ENCODE results near the gene COL9A3. TPM values are rescaled to one million over a fixed set of nuclear protein-coding genes. Genes with fewer than 3 reads are reported as not detected.

COL9A3 gene
- 1.1 TPM for total RNA-seq
- long read RNA-seq, partial matches to known transcripts = 0 of 1 reads
- long read RNA-seq, other reads (novel, unspliced or antisense) = 0 of 1 reads

DNA sequence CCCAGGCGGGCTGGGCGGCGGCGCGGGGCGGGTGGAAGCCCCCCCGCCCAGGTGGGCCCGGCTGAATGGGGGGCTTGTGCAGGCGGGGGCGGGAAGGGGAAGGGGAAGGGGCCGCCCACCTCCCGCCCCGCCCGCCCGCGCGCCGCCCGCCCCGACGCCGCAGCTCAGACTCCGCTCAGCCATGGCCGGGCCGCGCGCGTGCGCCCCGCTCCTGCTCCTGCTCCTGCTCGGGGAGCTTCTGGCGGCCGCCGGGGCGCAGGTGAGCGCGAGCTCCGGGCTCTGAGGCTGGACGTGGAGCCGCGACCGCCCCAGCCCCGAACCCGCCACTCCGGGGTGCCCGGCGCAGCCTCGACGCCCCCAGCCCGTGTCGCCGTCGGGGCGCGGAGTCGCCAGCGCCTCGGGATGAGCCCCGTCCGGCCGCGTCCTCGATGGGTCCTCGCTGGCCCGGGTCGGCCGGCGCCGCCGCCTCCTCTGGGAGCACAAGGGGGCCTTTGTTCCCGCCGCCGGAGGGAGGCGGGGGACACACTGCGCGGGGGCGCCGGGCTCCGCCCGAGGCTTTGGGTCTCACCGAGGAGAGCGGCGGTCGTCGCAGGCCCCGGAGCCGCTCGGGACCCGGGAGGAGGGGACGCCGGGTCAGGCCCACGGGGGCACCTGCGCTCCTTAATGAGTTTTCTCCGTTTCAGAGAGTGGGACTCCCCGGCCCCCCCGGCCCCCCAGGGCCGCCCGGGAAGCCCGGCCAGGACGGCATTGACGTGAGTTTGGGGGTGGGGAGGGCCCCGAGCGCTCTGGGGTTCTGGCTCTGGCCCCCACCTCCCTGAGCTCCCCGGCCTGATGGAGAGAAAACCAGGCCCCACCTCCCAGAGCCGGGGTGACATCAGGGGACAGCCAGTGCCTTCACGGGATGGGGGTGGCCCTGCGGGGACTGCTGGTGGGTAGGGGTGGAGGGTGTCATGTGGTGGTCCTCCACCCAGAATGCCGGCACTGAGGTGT, at the start of gene COL9A3:
COL9A3 (plus strand) TSS at position 167 of the 990 bp plus-strand sequence; CDS start at position 182, 15 bp downstream.
- H3K27ac ChIP-seq = no peak within 1 kb of the TSS
- TF ChIP-seq, protein P1, sequence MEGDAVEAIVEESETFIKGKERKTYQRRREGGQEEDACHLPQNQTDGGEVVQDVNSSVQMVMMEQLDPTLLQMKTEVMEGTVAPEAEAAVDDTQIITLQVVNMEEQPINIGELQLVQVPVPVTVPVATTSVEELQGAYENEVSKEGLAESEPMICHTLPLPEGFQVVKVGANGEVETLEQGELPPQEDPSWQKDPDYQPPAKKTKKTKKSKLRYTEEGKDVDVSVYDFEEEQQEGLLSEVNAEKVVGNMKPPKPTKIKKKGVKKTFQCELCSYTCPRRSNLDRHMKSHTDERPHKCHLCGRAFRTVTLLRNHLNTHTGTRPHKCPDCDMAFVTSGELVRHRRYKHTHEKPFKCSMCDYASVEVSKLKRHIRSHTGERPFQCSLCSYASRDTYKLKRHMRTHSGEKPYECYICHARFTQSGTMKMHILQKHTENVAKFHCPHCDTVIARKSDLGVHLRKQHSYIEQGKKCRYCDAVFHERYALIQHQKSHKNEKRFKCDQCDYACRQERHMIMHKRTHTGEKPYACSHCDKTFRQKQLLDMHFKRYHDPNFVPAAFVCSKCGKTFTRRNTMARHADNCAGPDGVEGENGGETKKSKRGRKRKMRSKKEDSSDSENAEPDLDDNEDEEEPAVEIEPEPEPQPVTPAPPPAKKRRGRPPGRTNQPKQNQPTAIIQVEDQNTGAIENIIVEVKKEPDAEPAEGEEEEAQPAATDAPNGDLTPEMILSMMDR (IDR thresholded peaks at IDR 0.05) = no peak
- peaks cover 54% of the 10 kb centered on the region for H3K27me3 ChIP-seq
- intact Hi-C loops (cut with DNase I) = no loop called here
- H3K4me1 ChIP-seq = peaks cover 28% of the 10 kb centered on the region
- peak within 1 kb of the TSS; percentile 14 for H3K4me3 ChIP-seq
- DNase-seq (no peak), ATAC-seq (no peak)
- H3K36me3 ChIP-seq = peaks cover 8% of the 10 kb centered on the region
- no peaks in the 10 kb centered on the region for H3K9me3 ChIP-seq

DNA sequence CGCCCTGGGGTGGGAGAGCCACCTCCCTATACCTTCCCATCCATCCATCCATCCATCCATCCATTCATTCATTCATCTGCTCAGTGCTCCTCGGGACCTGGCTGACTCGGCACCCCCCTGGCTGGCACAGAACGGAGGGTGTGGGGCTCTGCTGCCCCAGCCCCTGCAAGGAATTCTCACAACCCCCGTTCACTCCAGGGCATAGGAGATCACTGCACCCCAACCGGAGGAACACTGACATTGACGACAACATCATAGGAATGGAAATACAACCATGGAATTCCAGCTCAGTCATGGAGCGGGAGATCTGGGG, 48.7 kb upstream of the COL9A3 start:
- no peak overlapping the region for H3K4me3 ChIP-seq
- intact Hi-C loops (cut with DNase I) = no loop called here
- H3K27me3 ChIP-seq = peaks cover 24% of the 10 kb centered on the region
- H3K36me3 ChIP-seq = no peaks in the 10 kb centered on the region
- H3K4me1 ChIP-seq = peaks cover 5% of the 10 kb centered on the region
- TF ChIP-seq, protein P1 (IDR thresholded peaks at IDR 0.05) = no peak
- DNase-seq = no peak
- H3K9me3 ChIP-seq = no peaks in the 10 kb centered on the region
- no peak overlapping the region for H3K27ac ChIP-seq
- no peak for ATAC-seq

DNA sequence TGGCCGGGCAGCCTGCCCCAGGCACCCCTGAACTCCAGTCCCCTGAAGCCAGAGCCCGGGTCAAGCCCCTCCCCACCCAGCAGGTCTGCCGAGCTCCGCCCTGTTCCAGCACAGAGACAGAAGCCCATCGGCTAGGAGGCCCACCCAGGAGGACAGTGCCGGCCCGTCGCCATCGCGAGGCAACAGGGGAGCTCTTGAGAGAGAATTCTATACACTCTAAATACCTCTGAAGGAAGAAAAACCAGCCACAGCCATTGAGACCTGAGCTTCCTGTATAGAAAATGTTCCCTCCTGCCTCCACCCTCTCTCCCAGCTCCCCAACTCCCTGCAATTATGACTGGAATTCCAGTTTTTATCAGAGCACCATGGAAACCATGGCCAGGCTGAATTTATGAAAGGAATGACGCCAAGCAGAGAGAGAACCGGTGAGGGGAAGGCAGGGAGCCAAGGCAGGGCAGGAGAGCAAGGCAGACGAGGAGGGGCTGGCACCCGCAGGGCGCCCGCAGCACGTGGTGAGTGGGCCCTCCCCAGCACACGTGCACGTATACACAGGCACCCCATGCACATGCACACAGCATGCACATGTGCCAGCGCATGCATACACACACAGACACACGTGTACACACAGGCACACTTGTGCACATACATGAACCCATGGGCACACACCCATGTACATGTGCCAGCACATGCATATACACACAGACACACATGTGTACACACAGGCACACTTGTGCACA, 48.1 kb upstream of the COL9A3 start:
- ATAC-seq = peak; percentile 50
- TF ChIP-seq, protein P1 (IDR thresholded peaks at IDR 0.05) = no peak
- no peaks in the 10 kb centered on the region for H3K9me3 ChIP-seq
- no peak overlapping the region for H3K4me3 ChIP-seq
- peaks cover 8% of the 10 kb centered on the region for H3K4me1 ChIP-seq
- intact Hi-C loops (cut with DNase I) = no loop called here
- H3K27me3 ChIP-seq = peaks cover 20% of the 10 kb centered on the region
- H3K36me3 ChIP-seq = no peaks in the 10 kb centered on the region
- DNase-seq = no peak
- H3K27ac ChIP-seq = no peak overlapping the region

DNA sequence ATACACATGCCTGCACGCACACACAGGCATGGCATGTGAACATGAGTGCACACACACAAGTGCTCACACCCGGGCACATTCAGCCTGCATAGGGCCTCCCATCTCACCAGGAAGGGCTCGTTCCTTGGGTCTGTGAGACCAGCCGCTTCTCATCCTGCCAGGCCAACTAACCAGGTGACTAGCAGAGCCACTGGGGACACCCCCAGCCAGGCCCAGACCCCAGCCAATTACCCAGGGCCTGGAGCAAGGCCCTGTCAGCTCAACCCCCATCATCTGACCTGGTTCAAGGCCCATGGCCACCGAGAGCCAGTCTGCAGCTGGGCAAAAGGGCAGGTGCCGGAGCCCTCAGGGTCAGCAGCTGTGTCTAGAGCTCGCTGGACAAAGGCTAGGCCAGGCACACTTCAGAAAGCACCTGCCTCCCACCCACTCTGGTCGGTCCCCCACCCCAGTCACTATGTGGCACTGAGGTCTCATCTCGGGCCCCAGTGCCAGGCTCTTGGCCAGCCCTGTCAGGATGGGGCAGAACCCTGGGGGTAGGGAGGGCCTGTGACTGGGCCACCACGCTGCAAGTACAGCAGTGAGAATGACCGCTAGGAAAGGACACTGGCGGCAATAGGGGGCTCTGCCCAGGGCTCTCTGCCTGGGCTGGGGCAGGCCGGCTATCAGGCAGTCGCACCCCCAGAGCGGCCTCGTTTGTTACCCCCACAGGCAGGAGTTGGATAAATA, 47.3 kb upstream of the COL9A3 start:
- ATAC-seq (no peak), DNase-seq (no peak)
- TF ChIP-seq, protein P1 (IDR thresholded peaks at IDR 0.05) = no peak

DNA sequence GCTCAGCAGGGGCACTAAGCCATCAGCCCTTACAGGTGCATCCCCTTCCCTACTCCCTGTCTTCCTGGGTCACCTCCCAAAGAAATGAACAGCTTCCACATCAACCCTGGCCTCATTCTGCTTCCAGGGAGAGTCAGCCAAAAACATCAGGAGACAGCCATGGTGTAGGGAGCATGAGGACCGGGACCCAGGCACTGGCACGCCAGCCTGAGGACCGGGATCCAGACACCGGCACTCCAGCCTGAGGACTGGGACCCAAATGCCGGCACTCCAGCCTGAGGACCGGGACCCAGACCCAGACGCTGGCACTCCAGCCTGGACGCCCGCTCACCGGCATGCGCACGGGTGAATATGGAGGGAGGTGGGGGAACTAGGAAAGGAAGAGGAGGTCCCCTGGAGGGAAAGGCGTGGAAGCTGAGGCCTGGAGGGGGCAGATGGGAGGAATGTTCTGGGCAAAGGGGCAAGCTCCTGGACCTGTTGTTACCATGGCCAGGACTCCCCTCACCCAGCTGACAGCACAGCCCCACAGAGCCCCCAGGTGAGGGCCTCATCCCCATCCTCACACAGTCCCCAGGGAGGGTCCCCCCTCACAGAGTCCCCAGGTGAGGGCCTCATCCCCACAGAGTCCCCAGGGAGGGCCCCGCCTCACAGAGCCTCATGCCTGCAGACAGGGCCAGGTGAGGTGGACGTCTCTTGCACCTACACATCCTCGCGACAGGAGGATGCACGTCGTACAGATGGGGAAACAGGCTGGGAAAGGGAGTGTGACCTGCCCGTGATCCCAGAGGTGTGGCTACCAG, 46.5 kb upstream of the COL9A3 start:
- intact Hi-C loops (cut with DNase I) = no loop called here

More for the DNA sequence above, 47.3 kb upstream of the COL9A3 start:
- Histone ChIP-seq H3K27me3 (peaks cover 17% of the 10 kb centered on the region), H3K9me3 (no peaks in the 10 kb centered on the region), H3K4me3 (no peak overlapping the region), H3K4me1 (peaks cover 8% of the 10 kb centered on the region), H3K36me3 (no peaks in the 10 kb centered on the region), H3K27ac (no peak overlapping the region)
- intact Hi-C loops (cut with DNase I) = no loop called here

More for the DNA sequence above, 46.5 kb upstream of the COL9A3 start:
- TF ChIP-seq, protein P1 (IDR thresholded peaks at IDR 0.05) = no peak
- ATAC-seq (no peak), DNase-seq (no peak)
- H3K27me3 ChIP-seq = peaks cover 13% of the 10 kb centered on the region
- H3K27ac ChIP-seq = no peak overlapping the region
- H3K4me3 ChIP-seq = no peak overlapping the region
- H3K4me1 ChIP-seq = peaks cover 8% of the 10 kb centered on the region
- H3K36me3 ChIP-seq = no peaks in the 10 kb centered on the region
- no peaks in the 10 kb centered on the region for H3K9me3 ChIP-seq
